HFFc6 (cell line): ENCODE data around the gene PLCXD3. TPM values are rescaled to one million over a fixed set of nuclear protein-coding genes. Genes with fewer than 3 reads are reported as not detected.

ENCODE experiments used
- DNase-seq: peaks from one replicate; pipeline ENCODE4 v3.0.0-alpha.2; 2018
- H3K27ac Mint-ChIP-seq: 2 replicates; pipeline ENCODE4 v1.8.0; 2020; ENCODE audit warnings: mild to moderate bottlenecking, mixed read lengths
- H3K27me3 Mint-ChIP-seq: 2 replicates; pipeline ENCODE4 v1.8.0; 2021; ENCODE audit warnings: mild to moderate bottlenecking, moderate library complexity, mixed read lengths; ENCODE audit not compliant: insufficient read depth
- H3K36me3 Mint-ChIP-seq: 2 replicates; pipeline ENCODE4 v1.8.0; 2021; ENCODE audit warnings: low read depth, mixed read lengths
- H3K4me1 Mint-ChIP-seq: 2 replicates; pipeline ENCODE4 v1.8.0; 2020; ENCODE audit warnings: low read depth, mixed read lengths
- H3K4me3 Mint-ChIP-seq: 2 replicates; pipeline ENCODE4 v1.8.0; 2020; ENCODE audit warnings: mild to moderate bottlenecking, moderate library complexity, mixed read lengths
- H3K9me3 Mint-ChIP-seq: 2 replicates; pipeline ENCODE4 v1.8.0; 2020; ENCODE audit warnings: mild to moderate bottlenecking, mixed read lengths
- CTCF ChIP-seq: fragments of 200-600 bp; sonication (generic); IDR thresholded peaks from 2 replicates; pipeline ENCODE4 v1.5.0; 2021; ENCODE audit warnings: antibody characterized with exemption, mild to moderate bottlenecking
- total RNA-seq, 6 experiments: library from RNA; stranded (reverse); fragmentation: NEBNext Ultra II Directional; extraction: Animal tissue kit (Norgen Biotek cat#: 25700); gene quantifications; 2 replicates in 1 of 6; 3 replicates in 5 of 6; pipeline ENCODE4 v1.2.3, GENCODE V29; 2021

The PLCXD3 gene
- total RNA-seq, 6 experiments from 2014 or later = 0.03 to 0.05 TPM; not detected in 4

- H3K27me3 Mint-ChIP-seq = peaks cover 2% of the 10 kb centered on the region; the same call in 1 of the 2 replicates
- no peaks in the 10 kb centered on the region for H3K9me3 Mint-ChIP-seq
- no peak for TF ChIP-seq CTCF
- H3K4me3 Mint-ChIP-seq = no peak overlapping the region
- DNase-seq = no peak
- H3K27ac Mint-ChIP-seq = no peak overlapping the region
- no peaks in the 10 kb centered on the region for H3K4me1 Mint-ChIP-seq
- H3K36me3 Mint-ChIP-seq = no peaks in the 10 kb centered on the region
Measured at GRCh38 chr5:41539454-41539853, 29.1 kb upstream of the PLCXD3 start.

GRCh38 chr5:41537581-41537980 lies 27.2 kb upstream of the PLCXD3 start:
- no peaks in the 10 kb centered on the region for H3K9me3 Mint-ChIP-seq
- no peak overlapping the region for H3K27ac Mint-ChIP-seq
- H3K4me3 Mint-ChIP-seq = no peak overlapping the region
- no peak for TF ChIP-seq CTCF
- peaks cover 2% of the 10 kb centered on the region; the same call in 1 of the 2 replicates for H3K27me3 Mint-ChIP-seq
- no peaks in the 10 kb centered on the region for H3K4me1 Mint-ChIP-seq
- DNase-seq = no peak
- H3K36me3 Mint-ChIP-seq = no peaks in the 10 kb centered on the region

GRCh38 chr5:41532485-41532884 lies 22.1 kb upstream of the PLCXD3 start:
- H3K4me3 Mint-ChIP-seq = no peak overlapping the region
- H3K27ac Mint-ChIP-seq = no peak overlapping the region
- TF ChIP-seq CTCF = no peak
- peaks cover 2% of the 10 kb centered on the region; the same call in 1 of the 2 replicates for H3K27me3 Mint-ChIP-seq
- no peaks in the 10 kb centered on the region; the same call in 1 of the 2 replicates for H3K9me3 Mint-ChIP-seq
- no peak for DNase-seq
- peaks cover 7% of the 10 kb centered on the region for H3K4me1 Mint-ChIP-seq
- H3K36me3 Mint-ChIP-seq = peaks cover 6% of the 10 kb centered on the region; the same call in 1 of the 2 replicates

GRCh38 chr5:41527201-41527779 lies 16.9 kb upstream of the PLCXD3 start:
- Mint-ChIP-seq H3K4me1 (peaks cover 51% of the 10 kb centered on the region), H3K36me3 (peaks cover 6% of the 10 kb centered on the region; the same call in 1 of the 2 replicates), H3K4me3 (no peak overlapping the region), H3K9me3 (no peaks in the 10 kb centered on the region; the same call in 1 of the 2 replicates), H3K27ac (peak overlapping the region; percentile 82), H3K27me3 (no peaks in the 10 kb centered on the region)
- no peak for TF ChIP-seq CTCF
- peak; percentile 99 for DNase-seq

GRCh38 chr5:41526699-41527098 lies 16.3 kb upstream of the PLCXD3 start:
- Mint-ChIP-seq H3K27me3 (no peaks in the 10 kb centered on the region), H3K4me3 (no peak overlapping the region), H3K9me3 (no peaks in the 10 kb centered on the region; the same call in 1 of the 2 replicates), H3K27ac (peak overlapping the region; percentile 82), H3K36me3 (peaks cover 6% of the 10 kb centered on the region; the same call in 1 of the 2 replicates), H3K4me1 (peaks cover 52% of the 10 kb centered on the region)
- DNase-seq = no peak
- TF ChIP-seq CTCF = no peak
